Small intestine (tissue), 7 donors: ENCODE data around the gene KMT2C. TPM values are rescaled to one million over a fixed set of nuclear protein-coding genes. Genes with fewer than 3 reads are reported as not detected.
A peak's percentile ranks its signal among the peaks of the same experiment; 100 is the strongest.
"Not testable (repeated sequence)": the region's sequence is repeated elsewhere in the genome, so short reads cannot be mapped to it uniquely, and the experiment has no call there.

Experiments
- DNase-seq, 2 donors: peaks; one replicate each; pipeline versions ENCODE4 v3.0.0 to v3.0.0-alpha.2; 2013
- FAIRE-seq: peaks from 2 replicates; lab custom pipeline; 2012; peaks lifted over from hg19 to GRCh38; lab: Jason Lieb, UNC
- H3K27ac ChIP-seq, 3 donors: one replicate each; pipeline ENCODE4 v1.5.1; 2013; ENCODE audit warnings: low read length in 2 of 3, mild to moderate bottlenecking in 2 of 3, control low read depth in 1 of 3, inconsistent platforms in 1 of 3, low read depth in 1 of 3, moderate library complexity in 1 of 3
- H3K27me3 ChIP-seq, 3 donors: one replicate each; pipeline ENCODE4 v1.6.1; 2013; ENCODE audit warnings: low read length in 3 of 3, inconsistent platforms in 1 of 3; ENCODE audit not compliant: control insufficient read depth in 3 of 3, insufficient read depth in 3 of 3
- H3K36me3 ChIP-seq, 3 donors: one replicate each; pipeline ENCODE4 v1.6.1; 2013; ENCODE audit warnings: low read length in 3 of 3, inconsistent platforms in 1 of 3, low read depth in 1 of 3, mild to moderate bottlenecking in 1 of 3, moderate library complexity in 1 of 3; ENCODE audit not compliant: control insufficient read depth in 3 of 3, insufficient read depth in 2 of 3
- H3K4me1 ChIP-seq, 3 donors: one replicate each; pipeline ENCODE4 v1.6.1; 2013; ENCODE audit warnings: low read length in 2 of 3, inconsistent platforms in 1 of 3, low read depth in 1 of 3, mild to moderate bottlenecking in 1 of 3, moderate library complexity in 1 of 3; ENCODE audit not compliant: control insufficient read depth in 3 of 3, insufficient read depth in 2 of 3
- H3K4me3 ChIP-seq, 3 donors: one replicate each; pipeline ENCODE4 v1.5.1; 2013; ENCODE audit warnings: low read length in 3 of 3, control low read depth in 1 of 3, inconsistent platforms in 1 of 3, low read depth in 1 of 3, mild to moderate bottlenecking in 1 of 3, moderate library complexity in 1 of 3
- H3K9me3 ChIP-seq, 2 donors: one replicate each; pipeline ENCODE4 v1.6.1; 2013; ENCODE audit warnings: low read depth in 1 of 2, low read length in 1 of 2; ENCODE audit not compliant: control insufficient read depth in 2 of 2, insufficient read depth in 1 of 2
- WGBS, 3 donors: extraction: QIAGEN DNeasy Blood & Tissue Kit; methylation state at CpG; one replicate each; pipeline ENCODE4 v1.1.7; 2013; 5-methylcytosine and 5-hydroxymethylcytosine counted together
- polyA plus RNA-seq, 4 donors: library from polyadenylated mRNA; stranded (reverse) in 3 of 4; unstranded in 1 of 4; fragments of 200-250 nt in 3 of 4; fragments of 120-200 nt in 1 of 4; gene quantifications; one replicate each; pipeline versions ENCODE4 v1.2.1 to v1.2.3, GENCODE V29; 2013
- donor health status: healthy with polysubstance abuse.
- donor health status: control.
- donor health status: control.
- donor health status: Bipolar disorder and iron deficiency.
- donor health status: healthy.

Gene KMT2C
- polyA plus RNA-seq, 4 donors = 5.7 to 34.8 (median 8.6) TPM

DNA sequence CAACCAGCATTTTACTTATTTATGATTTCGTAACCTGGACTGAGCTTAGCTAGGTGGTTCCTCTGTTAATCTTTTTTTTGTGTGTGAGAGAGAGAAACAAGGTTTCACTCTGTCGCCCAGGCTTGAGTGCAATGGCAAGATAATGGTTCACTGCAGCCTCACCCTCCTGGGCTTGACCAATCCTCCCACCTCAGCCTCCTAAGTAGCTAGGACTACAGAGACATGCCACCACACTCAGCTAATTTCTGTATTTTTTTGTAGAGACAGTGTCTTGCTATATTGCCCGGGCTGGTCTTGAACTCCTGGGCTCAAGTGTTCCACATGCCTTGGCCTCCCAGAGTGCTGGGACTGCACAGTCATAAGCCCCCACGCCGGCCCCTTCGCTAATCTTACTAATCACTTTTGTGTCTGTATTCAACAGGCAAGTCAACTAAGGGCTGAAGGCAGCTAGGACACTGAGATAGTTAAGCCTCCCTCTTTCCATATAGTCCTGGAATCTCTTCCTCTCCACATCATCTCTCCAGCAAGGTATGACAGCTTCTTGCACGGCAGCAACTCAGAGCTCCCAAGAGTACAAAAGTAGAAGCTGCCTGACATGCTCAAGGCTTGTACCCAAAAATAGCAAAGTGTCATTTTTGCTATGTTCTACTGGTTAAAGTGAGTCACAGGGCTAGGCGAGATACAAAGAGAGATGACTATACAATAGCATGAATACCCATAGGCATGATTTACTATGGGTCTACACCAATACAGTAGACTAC, 11.3 kb downstream of the KMT2C start:
- H3K27me3 ChIP-seq = no peaks in the 10 kb centered on the region
- no peaks in the 10 kb centered on the region for H3K36me3 ChIP-seq
- DNase-seq (no peak), FAIRE-seq (no peak)
- no peak overlapping the region for H3K27ac ChIP-seq
- H3K4me1 ChIP-seq = no peaks in the 10 kb centered on the region
- H3K9me3 ChIP-seq = peaks cover 0 to 23% of the 10 kb centered on the region in 2 donors
- WGBS, 3 donors = 88 to 97% (median 89%) methylated on average over 8 of the region's 8 CpGs
- no peak overlapping the region for H3K4me3 ChIP-seq

DNA sequence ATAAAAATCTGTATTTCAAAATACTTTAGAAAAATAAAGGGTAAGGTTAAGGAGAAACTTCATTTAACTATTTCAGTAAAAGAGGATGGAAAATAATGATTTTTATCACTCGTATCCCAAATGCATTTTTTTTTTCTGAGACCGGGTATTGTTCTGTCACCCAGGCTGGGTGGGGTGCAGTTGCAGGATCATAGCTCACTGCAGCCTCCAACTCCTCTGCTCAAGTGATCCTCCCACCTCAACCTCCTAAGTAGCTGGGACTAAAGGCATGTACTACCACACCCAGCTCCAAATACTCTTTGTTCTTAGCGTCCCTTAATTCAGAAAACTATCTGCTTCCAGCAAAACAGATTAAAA, 11.8 kb downstream of the KMT2C start:
- Histone ChIP-seq H3K9me3 (peaks cover 0 to 23% of the 10 kb centered on the region in 2 donors), H3K27ac (no peak overlapping the region), H3K4me3 (no peak overlapping the region), H3K4me1 (no peaks in the 10 kb centered on the region), H3K36me3 (no peaks in the 10 kb centered on the region), H3K27me3 (no peaks in the 10 kb centered on the region)
- DNase-seq (no peak), FAIRE-seq (no peak)
- 89 to 93% (median 91%) methylated on average over 3 of the region's 3 CpGs for WGBS, 3 donors

DNA sequence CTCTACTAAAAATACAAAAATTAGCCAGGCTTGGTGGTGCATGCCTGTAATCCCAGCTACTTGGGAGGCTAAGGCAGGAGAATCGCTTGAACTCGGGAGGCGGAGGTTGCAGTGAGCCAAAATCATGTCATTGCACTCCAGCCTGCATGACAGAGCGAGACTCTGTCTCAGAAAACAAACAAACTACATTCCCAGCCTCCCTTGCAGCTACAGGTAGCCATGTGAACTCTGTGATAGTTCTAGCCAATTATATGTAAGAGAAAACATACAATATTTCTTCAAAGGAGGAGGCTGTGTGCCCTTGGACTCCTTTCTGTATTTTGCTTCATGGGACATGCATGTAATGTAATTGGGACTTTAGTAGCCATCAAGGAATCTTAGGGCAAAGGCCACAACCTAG, 12.6 kb downstream of the KMT2C start:
- not testable (repeated sequence) for H3K27ac ChIP-seq, H3K4me1 ChIP-seq, DNase-seq, FAIRE-seq, H3K4me3 ChIP-seq, H3K36me3 ChIP-seq, H3K27me3 ChIP-seq
- peaks cover 0 to 23% of the 10 kb centered on the region in 2 donors for H3K9me3 ChIP-seq
- 97 to 98% (median 97%) methylated on average over 4 of the region's 4 CpGs for WGBS, 3 donors

DNA sequence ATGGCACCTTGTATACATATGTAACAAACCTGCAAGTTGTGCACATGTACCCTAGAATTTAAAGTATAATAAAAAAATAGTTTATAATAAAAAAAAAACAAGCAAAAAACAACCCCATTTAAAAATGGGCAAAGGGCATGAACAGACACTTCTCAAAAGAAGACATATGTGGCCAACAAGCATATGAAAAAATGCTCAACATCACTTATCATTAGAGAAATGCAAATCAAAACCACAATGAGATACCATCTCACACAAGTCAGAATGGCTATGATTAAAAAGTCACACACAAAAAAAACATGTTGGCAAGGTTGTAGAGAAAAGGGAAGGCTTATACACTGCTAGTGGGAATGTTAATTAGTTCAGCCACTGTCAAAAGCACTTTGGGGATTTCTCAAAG, 14.9 kb downstream of the KMT2C start:
- H3K9me3 ChIP-seq = peaks cover 0 to 23% of the 10 kb centered on the region in 2 donors
- H3K27me3 ChIP-seq, H3K4me3 ChIP-seq, DNase-seq, H3K36me3 ChIP-seq, H3K27ac ChIP-seq, H3K4me1 ChIP-seq, FAIRE-seq: not testable (repeated sequence)

DNA sequence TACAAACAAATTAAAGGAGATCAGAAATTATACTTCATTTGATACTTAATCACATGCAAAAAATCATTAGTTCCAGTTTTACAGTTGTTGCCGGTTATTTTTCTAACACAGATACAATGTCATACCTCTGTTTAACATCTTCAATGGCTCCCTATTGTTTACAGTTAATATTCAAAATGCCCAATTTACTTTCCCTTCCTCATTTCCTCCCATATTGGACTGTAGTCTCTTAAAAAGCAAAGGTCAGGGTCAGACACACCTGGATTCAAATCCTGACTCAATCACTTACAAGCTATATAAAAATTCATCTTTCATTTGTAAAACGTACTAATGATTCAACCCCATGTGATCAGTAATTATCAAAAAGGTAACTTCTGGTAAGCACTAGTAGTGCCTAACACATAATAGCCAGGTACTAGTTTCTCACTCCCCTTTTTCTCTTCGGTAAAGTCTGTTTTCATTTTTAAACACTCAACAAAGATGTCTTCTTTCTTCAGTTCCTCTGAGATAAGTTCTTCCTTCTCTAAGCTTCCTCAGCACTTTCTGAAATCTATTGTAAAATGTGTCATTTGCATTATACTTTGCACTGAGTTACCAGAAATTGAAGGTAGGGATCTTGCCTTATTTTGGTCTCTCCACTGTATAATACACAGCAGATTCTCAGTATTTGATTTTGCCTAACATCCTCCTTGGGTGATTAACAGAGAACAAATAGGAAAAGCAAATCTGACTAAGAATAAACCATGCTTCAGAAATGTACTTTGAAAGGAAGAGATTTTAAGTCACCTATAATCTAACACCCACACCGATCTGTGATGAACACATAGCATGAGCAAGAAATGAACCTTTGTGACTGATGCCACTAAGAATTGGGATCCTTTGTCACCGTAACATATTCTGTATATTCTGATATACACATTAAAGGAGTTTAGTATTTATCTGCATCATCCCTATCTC, 16.1 kb downstream of the KMT2C start:
- 77 to 82% (median 82%) methylated on average over 5 of the region's 5 CpGs for WGBS, 3 donors
- peaks cover 0 to 6% (median 0%) of the 10 kb centered on the region in 3 donors for H3K36me3 ChIP-seq
- H3K9me3 ChIP-seq = peaks cover 0 to 23% of the 10 kb centered on the region in 2 donors
- no peak for FAIRE-seq
- no peaks in the 10 kb centered on the region for H3K4me1 ChIP-seq
- no peak overlapping the region for H3K27ac ChIP-seq
- no peaks in the 10 kb centered on the region for H3K27me3 ChIP-seq
- H3K4me3 ChIP-seq = no peak overlapping the region
- DNase-seq = peak in 1 of 2 donors; percentile 28

DNA sequence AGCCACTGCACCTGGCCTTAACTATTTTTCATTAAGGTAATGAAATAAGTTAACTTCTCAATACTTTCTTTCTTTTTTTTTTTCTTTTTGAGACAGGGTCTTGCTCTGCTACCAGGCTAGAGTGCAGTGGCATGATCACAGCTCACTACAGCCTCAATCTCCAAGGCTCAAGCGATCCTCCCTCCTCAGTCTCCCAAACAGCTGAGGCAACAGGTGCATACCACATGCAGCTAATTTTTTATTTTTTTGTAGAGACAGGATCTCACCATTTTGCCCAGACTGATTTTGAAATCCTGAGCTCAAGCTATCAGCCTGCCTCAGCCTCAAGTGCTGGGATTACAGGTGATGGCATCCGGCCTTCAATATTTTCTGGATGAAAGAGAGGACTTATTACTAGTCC, 21.0 kb downstream of the KMT2C start:
- Histone ChIP-seq H3K4me3 (no peak overlapping the region), H3K9me3 (no peaks in the 10 kb centered on the region), H3K4me1 (no peaks in the 10 kb centered on the region), H3K36me3 (peaks cover 0 to 9% (median 0%) of the 10 kb centered on the region in 3 donors), H3K27ac (no peak overlapping the region), H3K27me3 (no peaks in the 10 kb centered on the region)
- no peak for DNase-seq
- no peak for FAIRE-seq
- WGBS, 3 donors = 81 to 96% (median 88%) methylated on average over 2 of the region's 2 CpGs

DNA sequence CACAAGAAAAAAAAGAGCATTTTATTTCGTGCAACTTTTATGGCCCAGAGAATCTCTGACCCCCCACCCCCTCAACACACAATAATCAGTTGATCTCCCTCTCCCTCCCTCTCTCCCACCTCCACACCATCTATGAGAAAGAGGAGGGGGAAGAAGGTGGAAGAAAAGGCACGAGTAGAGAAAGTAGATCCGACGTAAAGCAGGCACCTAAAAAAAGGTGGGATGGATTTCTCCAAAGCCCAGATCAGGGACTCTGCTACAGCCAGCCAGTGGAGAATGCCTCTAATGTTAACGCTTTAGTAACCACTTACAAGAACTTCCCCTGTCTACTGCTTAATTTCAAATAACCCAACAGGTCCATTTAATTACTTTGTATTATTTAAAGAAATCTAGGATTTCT, 24.4 kb downstream of the KMT2C start:
- H3K9me3 ChIP-seq = peaks cover 0 to 3% of the 10 kb centered on the region in 2 donors
- no peaks in the 10 kb centered on the region for H3K27me3 ChIP-seq
- H3K4me1 ChIP-seq = no peaks in the 10 kb centered on the region
- 35 to 47% (median 43%) methylated on average over 5 of the region's 5 CpGs for WGBS, 3 donors
- no peak overlapping the region for H3K27ac ChIP-seq
- no peak for FAIRE-seq
- no peak for DNase-seq
- peaks cover 0 to 15% (median 0%) of the 10 kb centered on the region in 3 donors for H3K36me3 ChIP-seq
- H3K4me3 ChIP-seq = no peak overlapping the region

DNA sequence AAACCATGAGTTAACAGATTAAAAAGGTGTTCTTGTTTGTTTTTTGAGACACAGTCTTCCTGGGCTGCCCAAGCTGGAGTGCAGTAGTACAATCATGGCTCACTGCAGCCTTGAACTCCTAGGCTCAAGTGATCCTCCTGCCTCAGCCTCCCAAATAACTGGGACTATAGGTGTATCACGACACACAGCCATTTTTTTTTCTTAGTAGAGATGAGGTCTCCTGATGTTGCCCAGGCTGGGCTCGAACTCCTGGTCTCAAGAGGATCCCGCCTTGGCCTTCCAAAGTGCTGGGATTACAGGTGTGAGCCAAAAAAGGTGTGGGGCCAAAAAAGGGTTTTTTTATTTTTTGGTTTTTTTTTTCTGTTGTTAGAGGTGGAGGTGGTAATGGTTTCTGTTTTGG, 29.3 kb downstream of the KMT2C start:
- H3K36me3 ChIP-seq = peaks cover 0 to 16% (median 0%) of the 10 kb centered on the region in 3 donors
- H3K27ac ChIP-seq = no peak overlapping the region
- peaks cover 0 to 14% of the 10 kb centered on the region in 2 donors for H3K9me3 ChIP-seq
- FAIRE-seq (no peak), DNase-seq (no peak)
- no peak overlapping the region for H3K4me3 ChIP-seq
- no peaks in the 10 kb centered on the region for H3K27me3 ChIP-seq
- no peaks in the 10 kb centered on the region for H3K4me1 ChIP-seq
- 21 to 30% (median 25%) methylated on average over 3 of the region's 3 CpGs for WGBS, 3 donors
